ENCODE data around the gene VCY1B.
"Not testable (repeated sequence)": the region's sequence is repeated elsewhere in the genome, so short reads cannot be mapped to it uniquely, and the experiment has no call there.

The VCY1B gene

DNA sequence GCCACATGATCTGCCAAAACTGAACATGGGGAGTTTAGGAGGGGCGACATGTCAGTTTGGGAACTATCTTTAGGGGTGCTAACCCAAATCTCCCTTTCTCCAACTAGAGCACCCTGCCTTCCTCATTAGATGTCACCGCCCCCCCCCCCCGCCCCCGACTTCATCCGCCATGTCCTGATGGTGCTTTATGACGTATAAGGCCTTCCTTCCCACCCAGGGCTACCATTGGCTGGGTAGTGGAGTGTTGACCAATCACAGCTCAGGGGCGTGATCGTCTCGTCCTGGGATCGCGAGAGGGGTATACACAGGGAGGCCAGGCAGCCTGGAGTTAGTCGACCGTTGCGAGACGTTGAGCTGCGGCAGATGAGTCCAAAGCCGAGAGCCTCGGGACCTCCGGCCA lies at the start of gene VCY1B:
Gene VCY1B (plus strand): TSS at position 301 of the 400 bp plus-strand sequence. CDS start 63 bp downstream, at position 364.
- CTCF ChIA-PET; POLR2A ChIA-PET; DNase-seq (ENCODE audit: extremely low spot score): not testable (repeated sequence)

DNA sequence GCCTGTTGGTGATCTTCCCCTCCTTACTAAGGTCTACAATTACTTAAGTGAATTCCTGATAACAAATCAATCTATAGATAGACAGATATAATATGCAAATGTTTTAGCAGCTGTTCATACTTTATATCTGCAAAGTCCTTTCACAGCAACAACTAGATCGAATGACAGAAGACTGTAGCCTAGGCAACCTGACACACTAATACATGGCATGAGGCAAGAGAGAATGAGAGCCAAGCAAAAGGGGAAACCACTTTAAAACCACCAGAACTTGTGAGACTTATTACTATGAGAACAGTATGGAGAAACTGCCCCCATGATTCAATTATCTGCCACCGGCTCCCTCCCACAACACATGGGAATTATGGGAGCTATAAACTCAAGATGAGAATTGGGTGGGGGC lies 44.1 kb upstream of the VCY1B start:
- POLR2A ChIA-PET; CTCF ChIA-PET; DNase-seq (ENCODE audit: extremely low spot score): not testable (repeated sequence)

DNA sequence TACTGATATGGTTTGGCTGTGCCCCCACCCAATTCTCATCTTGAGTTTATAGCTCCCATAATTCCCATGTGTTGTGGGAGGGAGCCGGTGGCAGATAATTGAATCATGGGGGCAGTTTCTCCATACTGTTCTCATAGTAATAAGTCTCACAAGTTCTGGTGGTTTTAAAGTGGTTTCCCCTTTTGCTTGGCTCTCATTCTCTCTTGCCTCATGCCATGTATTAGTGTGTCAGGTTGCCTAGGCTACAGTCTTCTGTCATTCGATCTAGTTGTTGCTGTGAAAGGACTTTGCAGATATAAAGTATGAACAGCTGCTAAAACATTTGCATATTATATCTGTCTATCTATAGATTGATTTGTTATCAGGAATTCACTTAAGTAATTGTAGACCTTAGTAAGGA lies 25.6 kb upstream of the VCY1B start:
- CTCF ChIA-PET; DNase-seq (ENCODE audit: extremely low spot score); POLR2A ChIA-PET: not testable (repeated sequence)

DNA sequence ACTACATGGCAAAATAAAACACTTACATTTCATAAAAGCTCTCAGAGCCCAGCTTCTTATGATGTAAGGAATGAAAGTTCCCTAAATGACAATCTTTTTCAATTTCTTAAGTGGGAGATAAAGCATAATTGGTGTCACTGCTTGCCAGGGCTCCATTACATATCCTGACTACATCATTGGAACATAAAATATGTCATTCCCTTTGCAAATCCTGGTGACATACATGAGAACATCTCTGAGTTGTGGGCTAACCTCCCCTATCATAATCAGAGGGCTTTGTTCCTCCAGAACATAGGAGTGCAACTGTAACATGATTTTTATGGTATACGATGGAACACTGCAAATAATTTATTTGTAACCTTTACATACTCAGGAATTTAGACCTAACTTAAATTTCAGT lies 29.9 kb downstream of the VCY1B start:
- POLR2A ChIA-PET: no interaction called here
- DNase-seq (ENCODE audit: extremely low spot score): no peak
- TF ChIP-seq, protein P1, sequence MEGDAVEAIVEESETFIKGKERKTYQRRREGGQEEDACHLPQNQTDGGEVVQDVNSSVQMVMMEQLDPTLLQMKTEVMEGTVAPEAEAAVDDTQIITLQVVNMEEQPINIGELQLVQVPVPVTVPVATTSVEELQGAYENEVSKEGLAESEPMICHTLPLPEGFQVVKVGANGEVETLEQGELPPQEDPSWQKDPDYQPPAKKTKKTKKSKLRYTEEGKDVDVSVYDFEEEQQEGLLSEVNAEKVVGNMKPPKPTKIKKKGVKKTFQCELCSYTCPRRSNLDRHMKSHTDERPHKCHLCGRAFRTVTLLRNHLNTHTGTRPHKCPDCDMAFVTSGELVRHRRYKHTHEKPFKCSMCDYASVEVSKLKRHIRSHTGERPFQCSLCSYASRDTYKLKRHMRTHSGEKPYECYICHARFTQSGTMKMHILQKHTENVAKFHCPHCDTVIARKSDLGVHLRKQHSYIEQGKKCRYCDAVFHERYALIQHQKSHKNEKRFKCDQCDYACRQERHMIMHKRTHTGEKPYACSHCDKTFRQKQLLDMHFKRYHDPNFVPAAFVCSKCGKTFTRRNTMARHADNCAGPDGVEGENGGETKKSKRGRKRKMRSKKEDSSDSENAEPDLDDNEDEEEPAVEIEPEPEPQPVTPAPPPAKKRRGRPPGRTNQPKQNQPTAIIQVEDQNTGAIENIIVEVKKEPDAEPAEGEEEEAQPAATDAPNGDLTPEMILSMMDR (IDR thresholded peaks at IDR 0.05; ENCODE audit: control extremely low read depth, extremely low read depth, low read depth, missing control alignments): no peak
- CTCF ChIA-PET: no interaction called here

Measured in GM10248 (cell line).